HG03039 (cell line): Measurements from ENCODE around the gene RAB19.

Experiments used
- ATAC-seq: cut with Tn5 transposase; IDR thresholded peaks from one replicate; pipeline ENCODE4 v1.9.1; 2021; ENCODE audit warnings: mild to moderate bottlenecking, moderate library complexity; ENCODE audit not compliant: unreplicated experiment

RAB19 gene

GRCh38 chr7:140403878-140404564 lies at the start of gene RAB19:
Gene RAB19, plus strand, starts transcription at chr7:140404058. Its CDS starts 3,589 bp downstream, at chr7:140407647.
- no peak for ATAC-seq

DNA sequence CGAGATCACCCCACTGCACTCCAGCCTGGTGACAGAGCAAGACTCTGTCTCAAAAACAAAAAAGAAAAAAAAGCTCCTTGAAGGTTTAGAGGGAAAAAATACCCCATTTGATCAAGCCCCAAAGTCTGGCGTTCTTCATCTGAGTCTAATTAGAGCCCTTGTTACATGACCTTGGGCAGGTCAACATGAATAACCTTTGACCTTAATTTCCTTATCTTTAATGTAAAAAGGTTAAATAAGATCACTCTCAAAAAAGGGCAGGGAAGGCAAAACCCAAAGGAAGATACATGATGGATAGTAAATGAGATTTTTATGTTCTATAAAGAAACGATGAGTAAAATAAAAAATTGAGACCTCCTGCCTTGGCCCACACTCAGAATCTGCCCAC lies 45.8 kb upstream of the RAB19 start:
- ATAC-seq = no peak

GRCh38 chr7:140358412-140359051 lies 45.3 kb upstream of the RAB19 start:
- no peak for ATAC-seq

DNA sequence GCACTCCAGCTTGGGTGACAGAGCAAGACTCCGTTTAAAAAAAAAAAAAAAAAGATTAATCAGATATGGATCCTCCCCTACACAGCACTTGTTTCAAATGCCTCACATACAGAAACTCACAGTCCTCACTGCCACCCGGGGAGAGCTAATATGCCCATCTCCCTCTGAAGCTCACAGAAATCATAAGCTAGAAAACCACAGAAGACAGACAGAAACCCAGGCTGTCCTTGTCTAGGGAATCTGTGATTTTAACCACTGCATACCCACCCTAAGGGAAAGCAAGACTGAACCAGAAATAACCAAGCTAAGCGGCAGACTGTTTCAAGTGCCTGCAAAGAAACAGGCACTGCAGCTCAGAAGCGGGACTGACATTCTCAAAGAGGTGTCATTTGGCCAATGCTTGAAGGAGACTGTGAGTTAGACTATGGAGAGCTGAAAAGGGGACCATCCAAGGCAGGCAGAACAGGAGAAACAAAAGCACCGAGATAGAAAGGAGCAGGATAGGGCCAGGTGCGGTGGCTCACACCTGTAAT lies 43.1 kb upstream of the RAB19 start:
- ATAC-seq = no peak

DNA sequence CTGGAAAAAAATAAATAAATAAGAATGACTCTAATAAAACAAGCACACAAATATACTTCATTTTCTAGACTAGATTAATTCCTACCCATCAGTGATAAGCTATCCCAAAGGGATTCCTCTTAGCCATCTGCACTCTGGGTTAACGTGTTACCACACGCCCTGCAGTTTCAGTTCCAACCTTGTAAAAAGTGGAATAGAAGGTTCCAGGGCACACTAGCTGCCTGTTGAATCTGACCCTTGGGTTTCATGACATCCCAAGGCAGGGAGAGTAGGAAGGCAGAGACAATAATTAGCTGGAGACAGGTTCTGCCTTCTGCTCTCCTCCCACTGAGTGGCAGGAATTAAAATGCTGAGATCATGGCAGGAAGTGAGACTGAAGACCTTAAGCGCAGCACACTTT lies 39.0 kb upstream of the RAB19 start:
- ATAC-seq = no peak

DNA sequence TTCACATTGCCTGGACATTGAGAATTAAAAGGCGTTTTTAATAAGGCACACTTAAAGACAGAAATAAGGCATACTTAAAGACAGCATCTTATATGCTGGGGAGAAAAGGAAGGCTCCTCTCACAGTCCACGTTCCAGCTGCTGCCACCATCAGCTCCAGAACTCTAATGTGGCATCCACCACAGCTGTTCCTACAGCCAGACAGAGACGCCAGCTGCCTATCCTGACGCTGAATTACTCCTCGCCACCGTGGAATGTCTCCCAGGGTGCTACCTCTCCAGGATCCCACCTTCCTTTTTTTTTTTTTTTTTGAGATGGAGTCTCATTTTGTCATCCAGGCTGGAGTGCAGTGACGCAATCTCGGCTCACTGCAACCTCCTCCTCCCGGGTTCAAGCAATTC lies 36.3 kb upstream of the RAB19 start:
- ATAC-seq = no peak

GRCh38 chr7:140369294-140369693 lies 34.6 kb upstream of the RAB19 start:
- no peak for ATAC-seq

DNA sequence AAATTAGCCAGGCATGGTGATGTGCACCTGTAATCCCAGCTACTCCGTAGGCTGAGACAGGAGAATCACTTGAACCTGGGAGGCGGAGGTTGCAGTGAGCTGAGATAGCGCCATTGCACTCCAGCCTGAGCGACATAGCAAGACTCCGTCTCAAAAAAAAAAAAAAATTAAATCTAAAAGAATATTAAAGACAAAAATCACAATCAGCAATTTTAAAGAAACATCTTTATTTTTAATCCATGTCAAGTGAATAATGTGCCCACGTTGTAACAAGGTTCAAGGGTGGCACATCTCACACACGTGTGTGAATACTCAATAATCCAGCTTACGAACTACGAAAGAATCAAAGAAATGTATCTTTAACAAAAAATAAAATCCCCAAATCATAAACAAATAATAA lies 28.5 kb upstream of the RAB19 start:
- no peak for ATAC-seq

DNA sequence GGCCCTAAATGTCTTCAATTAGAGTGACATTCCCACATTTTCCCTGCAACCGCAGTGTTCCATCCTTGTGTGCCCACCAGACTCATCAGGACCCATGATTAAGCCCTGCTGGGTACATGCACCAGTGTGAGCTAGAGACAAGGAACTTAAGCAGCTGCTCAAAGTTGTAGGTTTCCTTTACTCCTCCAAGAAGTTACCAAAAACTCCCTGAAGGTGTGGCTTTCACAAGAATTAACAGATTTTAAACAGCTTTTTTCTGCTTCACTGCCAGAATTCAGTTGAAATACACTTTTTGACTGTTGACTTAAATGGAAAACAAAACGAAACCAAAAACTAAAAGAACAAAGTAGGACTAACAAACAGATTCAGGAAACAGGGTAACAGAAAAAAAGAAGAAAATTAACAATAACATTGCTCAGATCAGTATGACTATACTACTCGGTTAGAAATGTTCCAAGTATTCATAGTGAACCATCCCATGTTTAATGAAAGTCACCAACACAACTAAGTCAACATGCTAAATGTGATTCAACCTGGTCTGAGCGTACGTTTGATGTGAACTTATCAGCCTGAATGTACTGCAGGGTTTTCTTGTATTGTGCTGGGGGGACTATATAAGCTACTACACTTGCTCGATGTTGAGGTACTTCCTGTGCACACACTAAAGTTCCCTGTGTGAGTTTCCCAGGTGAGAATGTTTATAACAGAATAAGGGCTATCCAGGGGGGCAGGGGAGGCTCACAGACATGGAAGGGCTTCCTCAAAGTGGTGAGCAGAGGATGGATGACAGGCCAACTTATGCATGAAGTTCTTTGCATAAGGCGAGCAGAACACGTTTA lies 27.7 kb upstream of the RAB19 start:
- ATAC-seq = no peak

GRCh38 chr7:140383954-140384713 lies 19.7 kb upstream of the RAB19 start:
- no peak for ATAC-seq

GRCh38 chr7:140384894-140385545 lies 18.8 kb upstream of the RAB19 start:
- ATAC-seq = no peak

DNA sequence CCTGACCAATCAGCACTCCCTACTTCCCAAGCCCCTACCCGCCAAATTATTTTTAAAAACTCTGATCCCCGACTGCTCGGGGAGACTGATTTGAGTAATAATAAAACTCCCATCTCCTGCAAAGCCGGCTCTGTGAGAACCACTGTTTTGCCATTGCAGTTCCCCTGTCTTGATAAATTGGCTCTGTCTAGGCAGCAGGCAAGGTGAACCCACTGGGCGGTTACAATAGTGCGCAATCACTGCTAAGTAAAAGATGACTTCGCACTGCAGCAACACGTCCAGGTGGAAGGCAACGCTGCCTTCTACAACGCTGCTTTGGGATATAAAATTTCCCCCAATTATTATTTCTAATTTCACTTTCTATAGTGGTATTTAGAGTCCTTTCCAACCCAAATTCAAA lies 14.4 kb upstream of the RAB19 start:
- no peak for ATAC-seq

GRCh38 chr7:140390034-140390433 lies 13.8 kb upstream of the RAB19 start:
- no peak for ATAC-seq

DNA sequence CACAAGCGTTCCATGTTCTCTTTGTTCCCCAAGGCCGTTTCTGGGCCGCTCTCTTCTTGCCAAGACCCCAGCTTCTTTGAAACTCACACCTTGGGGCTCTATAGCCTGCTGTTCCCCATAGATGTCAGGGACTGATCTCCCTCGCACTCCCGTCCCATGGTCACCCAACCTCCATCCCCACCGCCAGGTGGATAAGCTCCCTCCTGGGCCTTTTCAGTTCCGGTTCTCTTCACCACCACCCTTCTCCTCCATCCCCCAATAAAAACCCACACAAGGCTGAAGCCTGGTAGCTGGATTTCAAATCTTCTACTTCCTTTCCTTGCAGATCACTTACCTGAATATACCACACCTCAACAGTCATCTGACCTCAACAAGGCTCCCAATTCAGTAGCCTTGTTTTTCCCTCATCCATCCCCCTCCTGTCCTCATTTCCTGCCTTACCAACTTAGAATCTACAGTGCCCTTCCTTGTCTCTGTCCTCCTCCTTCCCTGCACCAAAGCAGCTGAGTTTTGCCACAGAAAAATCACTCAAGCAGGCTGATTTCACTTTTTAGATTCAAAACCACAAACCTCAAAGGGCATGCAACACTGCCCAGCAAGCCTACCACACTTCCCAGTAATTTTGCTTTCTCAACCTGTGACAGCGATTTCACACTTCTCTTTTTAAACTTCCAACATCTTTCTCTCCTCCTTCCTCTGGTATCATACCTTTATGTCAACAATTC lies 13.2 kb upstream of the RAB19 start:
- peak; percentile 43 for ATAC-seq

DNA sequence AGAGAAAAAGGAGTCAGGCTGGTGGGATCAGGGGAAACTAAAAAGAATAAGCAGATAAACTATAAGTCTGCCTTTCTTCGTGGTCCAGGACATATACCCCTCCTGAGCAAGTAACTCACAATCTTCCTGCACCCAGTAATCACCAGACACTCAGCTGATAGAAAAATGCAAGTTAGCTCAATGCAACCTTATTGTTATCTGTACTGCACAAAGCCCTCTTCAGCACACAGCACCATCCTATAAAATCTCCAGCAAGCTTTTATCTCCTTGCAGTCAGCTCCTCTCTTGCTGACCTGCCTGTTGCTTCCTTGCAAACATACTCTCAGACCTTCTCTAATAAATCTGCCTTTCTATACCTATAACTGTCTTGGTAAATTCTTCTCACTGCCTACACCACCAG lies 12.2 kb upstream of the RAB19 start:
- no peak for ATAC-seq

GRCh38 chr7:140393756-140394306 lies 10.0 kb upstream of the RAB19 start:
- no peak for ATAC-seq

GRCh38 chr7:140397784-140398750 lies 5.8 kb upstream of the RAB19 start, which contains the start of gene SLC37A3:
Gene SLC37A3, minus strand, starts transcription at chr7:140398530. Its CDS starts 16,004 bp downstream, at chr7:140382526.
- peak; percentile 98 for ATAC-seq

- no peak for ATAC-seq
Measured at GRCh38 chr7:140398821-140399220, 5.0 kb upstream of the RAB19 start.
